H9 (cell line): Measurements from ENCODE around the gene C1QTNF1. TPM values are rescaled to one million over a fixed set of nuclear protein-coding genes. Genes with fewer than 3 reads are reported as not detected.

Experiments
- DNase-seq: peaks from one replicate; pipeline ENCODE4 v3.0.0-alpha.2; 2017
- H2AFZ ChIP-seq: one replicate; pipeline ENCODE4 v1.6.1; 2013; ENCODE audit warnings: mild to moderate bottlenecking, low read length, control low read depth, moderate library complexity
- H2AK5ac ChIP-seq: 2 replicates; pipeline ENCODE4 v1.6.1; 2013; ENCODE audit warnings: low read length, control low read depth, mixed read lengths; ENCODE audit not compliant: insufficient read length
- H2BK120ac ChIP-seq: one replicate; pipeline ENCODE4 v1.6.1; 2013; ENCODE audit warnings: low read depth, mild to moderate bottlenecking, low read length, control low read depth, inconsistent platforms; ENCODE audit not compliant: poor library complexity, severe bottlenecking
- H2BK12ac ChIP-seq: 2 replicates; pipeline ENCODE4 v1.6.1; 2013; ENCODE audit warnings: low read length, control low read depth, mixed read lengths, low read depth; ENCODE audit not compliant: insufficient read length
- H2BK15ac ChIP-seq: 2 replicates; pipeline ENCODE4 v1.6.1; 2013; ENCODE audit warnings: low read depth, low read length, control low read depth
- H2BK20ac ChIP-seq: one replicate; pipeline ENCODE4 v1.6.1; 2013; ENCODE audit warnings: low read depth, mild to moderate bottlenecking, low read length, control low read depth, inconsistent platforms; ENCODE audit not compliant: poor library complexity, severe bottlenecking
- H2BK5ac ChIP-seq: 2 replicates; pipeline ENCODE4 v1.6.1; 2013; ENCODE audit warnings: low read length, control low read depth, mixed read lengths; ENCODE audit not compliant: insufficient read length
- H3K14ac ChIP-seq: 2 replicates; pipeline ENCODE4 v1.6.1; 2013; ENCODE audit warnings: low read length, control low read depth; ENCODE audit not compliant: insufficient read depth
- H3K18ac ChIP-seq: 2 replicates; pipeline ENCODE4 v1.6.1; 2013; ENCODE audit warnings: low read depth, mild to moderate bottlenecking, mixed read lengths, low read length, control low read depth; ENCODE audit not compliant: insufficient read length
- H3K23ac ChIP-seq: 2 replicates; pipeline ENCODE4 v1.6.1; 2013; ENCODE audit warnings: low read length, control low read depth, mixed read lengths, low read depth; ENCODE audit not compliant: insufficient read length
- H3K23me2 ChIP-seq: 2 replicates; pipeline ENCODE4 v1.6.1; 2013; ENCODE audit warnings: low read depth, mild to moderate bottlenecking, mixed read lengths, low read length, control low read depth; ENCODE audit not compliant: insufficient read length, poor library complexity, severe bottlenecking
- H3K27ac ChIP-seq: 2 replicates; pipeline ENCODE4 v1.5.1; 2013; ENCODE audit warnings: low read length, control low read depth, mixed read lengths, low read depth; ENCODE audit not compliant: insufficient read length
- H3K27me3 ChIP-seq: 2 replicates; pipeline ENCODE4 v1.6.1; 2013; ENCODE audit warnings: low read length, control low read depth, inconsistent platforms; ENCODE audit not compliant: insufficient read depth
- H3K4ac ChIP-seq: 2 replicates; pipeline ENCODE4 v1.6.1; 2013; ENCODE audit warnings: low read depth, mild to moderate bottlenecking, control low read depth, inconsistent platforms, low read length, moderate library complexity
- H3K4me1 ChIP-seq: 2 replicates; pipeline ENCODE4 v1.6.1; 2013; ENCODE audit warnings: low read length, control low read depth, inconsistent platforms; ENCODE audit not compliant: insufficient read depth
- H3K4me2 ChIP-seq: 2 replicates; pipeline ENCODE4 v1.6.1; 2013; ENCODE audit warnings: low read length, control low read depth, mixed read lengths; ENCODE audit not compliant: insufficient read length, insufficient read depth
- H3K56ac ChIP-seq: 2 replicates; pipeline ENCODE4 v1.6.1; 2013; ENCODE audit warnings: low read depth, mild to moderate bottlenecking, mixed read lengths, low read length, control low read depth; ENCODE audit not compliant: insufficient read length
- H3K79me1 ChIP-seq: 2 replicates; pipeline ENCODE4 v1.6.1; 2013; ENCODE audit warnings: low read depth, mild to moderate bottlenecking, moderate library complexity, low read length, control low read depth, inconsistent platforms; ENCODE audit not compliant: insufficient read depth, poor library complexity, severe bottlenecking
- H3K79me2 ChIP-seq: 2 replicates; pipeline ENCODE4 v1.6.1; 2013; ENCODE audit warnings: low read length, control low read depth, inconsistent platforms; ENCODE audit not compliant: insufficient read depth
- H3K9ac ChIP-seq: 2 replicates; pipeline ENCODE4 v1.6.1; 2013; ENCODE audit warnings: low read length, control low read depth, mixed read lengths; ENCODE audit not compliant: insufficient read length; ENCODE audit errors: extremely low read depth
- H3K9me3 ChIP-seq: one replicate; pipeline ENCODE4 v1.6.1; 2013; ENCODE audit warnings: low read depth, low read length, inconsistent platforms; ENCODE audit not compliant: control insufficient read depth
- H3T11ph ChIP-seq: one replicate; pipeline ENCODE4 v1.6.1; 2013; ENCODE audit warnings: mild to moderate bottlenecking, low read length, control low read depth, inconsistent platforms
- H4K20me1 ChIP-seq: one replicate; pipeline ENCODE4 v1.6.1; 2013; ENCODE audit not compliant: control insufficient read depth, insufficient read length, insufficient read depth
- H4K5ac ChIP-seq: 2 replicates; pipeline ENCODE4 v1.6.1; 2013; ENCODE audit warnings: low read depth, mild to moderate bottlenecking, mixed read lengths, low read length, control low read depth; ENCODE audit not compliant: insufficient read length
- H4K8ac ChIP-seq: replicated peaks from 2 replicates; pipeline ENCODE4 v1.6.1; 2013; ENCODE audit warnings: low read length, control low read depth, mixed read lengths, low read depth; ENCODE audit not compliant: insufficient read length
- H4K91ac ChIP-seq: 2 replicates; pipeline ENCODE4 v1.6.1; 2013; ENCODE audit warnings: low read depth, mild to moderate bottlenecking, moderate library complexity, mixed read lengths, low read length, control low read depth; ENCODE audit not compliant: insufficient read length
- H3K27ac Mint-ChIP-seq, 3 experiments: 2 replicates in 2 of 3; 3 replicates in 1 of 3; pipeline ENCODE4 v1.8.0; 2020 to 2021; ENCODE audit warnings: mixed read lengths in 3 of 3, mild to moderate bottlenecking in 1 of 3, moderate library complexity in 1 of 3
- H3K27me3 Mint-ChIP-seq: 2 replicates; pipeline ENCODE4 v1.8.0; 2021; ENCODE audit warnings: low read depth, mild to moderate bottlenecking, moderate library complexity, mixed read lengths
- H3K36me3 Mint-ChIP-seq, 3 experiments: 2 replicates in 2 of 3; 3 replicates in 1 of 3; pipeline ENCODE4 v1.8.0; 2020 to 2021; ENCODE audit warnings: low read depth in 3 of 3, mixed read lengths in 3 of 3; ENCODE audit not compliant: insufficient read depth in 1 of 3
- H3K4me1 Mint-ChIP-seq, 2 experiments: 2 replicates each; pipeline ENCODE4 v1.8.0; 2020; ENCODE audit warnings: mixed read lengths in 2 of 2
- H3K4me3 Mint-ChIP-seq, 2 experiments: 2 replicates in 1 of 2; 3 replicates in 1 of 2; pipeline ENCODE4 v1.8.0; 2020 to 2021; ENCODE audit warnings: mild to moderate bottlenecking in 2 of 2, mixed read lengths in 2 of 2, moderate library complexity in 1 of 2
- H3K9me3 Mint-ChIP-seq, 2 experiments: 2 replicates in 1 of 2; 3 replicates in 1 of 2; pipeline ENCODE4 v1.8.0; 2020; ENCODE audit warnings: mild to moderate bottlenecking in 2 of 2, mixed read lengths in 2 of 2, moderate library complexity in 1 of 2
- WGBS: extraction: QIAGEN DNeasy Blood & Tissue Kit; methylation state at CpG from one replicate; pipeline ENCODE4 v1.1.7; 2013; ENCODE audit warnings: missing lambda C conversion rate, low lambda C conversion rate, mixed read lengths; ENCODE audit not compliant: insufficient read length; ENCODE audit errors: extremely low coverage; 5-methylcytosine and 5-hydroxymethylcytosine counted together
- total RNA-seq: library from RNA; stranded (reverse); gene quantifications from 2 replicates; pipeline ENCODE4 v1.2.1, GENCODE V29; 2021
- TF ChIP-seq, protein P1 (sequence below): fragments of 200-600 bp; sonication (generic); conservative IDR thresholded peaks from 3 replicates; pipeline ENCODE4 v1.8.0; 2021; ENCODE audit warnings: antibody characterized with exemption, mild to moderate bottlenecking

The C1QTNF1 gene
- total RNA-seq, 1 experiment from 2014 or later, result 0.96 TPM

DNA sequence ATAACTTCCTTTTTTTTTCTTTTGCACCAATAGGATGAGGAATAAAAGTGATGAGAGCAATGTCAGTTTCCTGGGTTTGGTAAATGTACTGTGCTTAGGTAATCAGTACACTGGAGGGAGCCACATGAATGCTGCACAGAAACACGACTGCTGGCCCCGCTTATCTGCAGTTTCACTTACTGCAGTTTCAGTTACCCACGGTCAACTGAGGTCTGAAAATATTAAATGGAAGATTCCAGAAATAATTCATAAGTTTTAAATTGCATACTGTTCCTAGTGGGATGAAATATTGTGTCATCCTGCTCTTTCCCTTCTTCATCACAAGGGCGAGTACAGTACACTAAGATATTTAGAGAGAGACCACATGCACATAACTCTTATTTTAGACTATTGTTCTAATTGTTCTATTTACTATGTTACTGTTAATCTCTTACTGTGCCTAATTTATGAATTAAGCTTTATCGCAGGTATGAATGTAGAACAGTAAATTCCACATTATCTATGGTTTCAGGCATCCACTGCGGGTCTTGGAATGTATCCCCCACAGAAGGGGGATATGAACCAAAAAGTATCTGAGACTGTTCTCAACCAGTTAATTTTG is 37.8 kb upstream of the C1QTNF1 start:
- H3T11ph ChIP-seq, result no peak overlapping the region
- no peak overlapping the region for H4K5ac ChIP-seq
- H2BK5ac ChIP-seq, result no peak overlapping the region
- no peaks in the 10 kb centered on the region for H3K79me1 ChIP-seq
- Mint-ChIP-seq H3K4me3 (peak overlapping the region in 1 of 2 experiments; percentile 46; a peak in 2 of 5 replicates), H3K9me3 (no peaks in the 10 kb centered on the region), H3K27ac (peak overlapping the region; percentile 80 to 92 (median 91); a peak in 1 of 7 replicates), H3K36me3 (peaks cover 7 to 11% (median 7%) of the 10 kb centered on the region in 3 experiments), H3K27me3 (peaks cover 23% of the 10 kb centered on the region), H3K4me1 (peaks cover 13 to 17% of the 10 kb centered on the region in 2 experiments)
- no peak overlapping the region for H3K18ac ChIP-seq
- H3K56ac ChIP-seq, result peak overlapping the region; percentile 91
- WGBS, result no CpG with 5 or more reads among the region's 6 CpGs
- H2BK20ac ChIP-seq, result no peak overlapping the region
- peaks cover 4% of the 10 kb centered on the region; the same call in 1 of the 2 replicates for H3K4me1 ChIP-seq
- peak overlapping the region; percentile 20 for H3K27ac ChIP-seq
- no peak for DNase-seq
- H2AFZ ChIP-seq, result no peak overlapping the region
- H3K9me3 ChIP-seq, result no peaks in the 10 kb centered on the region
- no peak overlapping the region for H2BK15ac ChIP-seq
- H3K79me2 ChIP-seq, result no peaks in the 10 kb centered on the region
- H2BK12ac ChIP-seq, result no peak overlapping the region
- TF ChIP-seq, protein P1, sequence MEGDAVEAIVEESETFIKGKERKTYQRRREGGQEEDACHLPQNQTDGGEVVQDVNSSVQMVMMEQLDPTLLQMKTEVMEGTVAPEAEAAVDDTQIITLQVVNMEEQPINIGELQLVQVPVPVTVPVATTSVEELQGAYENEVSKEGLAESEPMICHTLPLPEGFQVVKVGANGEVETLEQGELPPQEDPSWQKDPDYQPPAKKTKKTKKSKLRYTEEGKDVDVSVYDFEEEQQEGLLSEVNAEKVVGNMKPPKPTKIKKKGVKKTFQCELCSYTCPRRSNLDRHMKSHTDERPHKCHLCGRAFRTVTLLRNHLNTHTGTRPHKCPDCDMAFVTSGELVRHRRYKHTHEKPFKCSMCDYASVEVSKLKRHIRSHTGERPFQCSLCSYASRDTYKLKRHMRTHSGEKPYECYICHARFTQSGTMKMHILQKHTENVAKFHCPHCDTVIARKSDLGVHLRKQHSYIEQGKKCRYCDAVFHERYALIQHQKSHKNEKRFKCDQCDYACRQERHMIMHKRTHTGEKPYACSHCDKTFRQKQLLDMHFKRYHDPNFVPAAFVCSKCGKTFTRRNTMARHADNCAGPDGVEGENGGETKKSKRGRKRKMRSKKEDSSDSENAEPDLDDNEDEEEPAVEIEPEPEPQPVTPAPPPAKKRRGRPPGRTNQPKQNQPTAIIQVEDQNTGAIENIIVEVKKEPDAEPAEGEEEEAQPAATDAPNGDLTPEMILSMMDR, result 0 out of 3 replicates have a peak, but pooled peaks have one; percentile 15
- H4K91ac ChIP-seq, result no peak overlapping the region
- H3K23me2 ChIP-seq, result no peaks in the 10 kb centered on the region
- H3K4ac ChIP-seq, result no peak overlapping the region
- no peak overlapping the region for H2BK120ac ChIP-seq
- H3K9ac ChIP-seq, result no peak overlapping the region
- H2AK5ac ChIP-seq, result no peak overlapping the region
- no peak overlapping the region for H4K8ac ChIP-seq
- peak overlapping the region; percentile 73 for H3K4me2 ChIP-seq
- H3K14ac ChIP-seq, result no peak overlapping the region
- H3K23ac ChIP-seq, result no peak overlapping the region
- H3K27me3 ChIP-seq, result no peaks in the 10 kb centered on the region
- H4K20me1 ChIP-seq, result no peaks in the 10 kb centered on the region
